Tibial nerve (tissue), 4 donors: Measurements from ENCODE around the gene KCNMA1.

Experiments
- EP300 ChIP-seq, 2 donors: sonication (generic); formaldehyde crosslinking; IDR thresholded peaks; one replicate each; pipeline ENCODE4 v1.6.1; 2017; ENCODE audit warnings: antibody characterized with exemption in 2 of 2, mild to moderate bottlenecking in 1 of 2
- POLR2A ChIP-seq, 2 donors: fragments of 450-650 bp; IDR thresholded peaks; one replicate each; pipeline ENCODE4 v1.6.1; 2017; ENCODE audit warnings: antibody characterized with exemption in 2 of 2, mild to moderate bottlenecking in 2 of 2, moderate library complexity in 2 of 2
- TF ChIP-seq, protein P1 (sequence below), 5 experiments: fragments of 200-600 bp in 3 of 5; fragments of 450-650 bp in 2 of 5; sonication (generic) in 3 of 5; IDR thresholded peaks; one replicate each; pipeline ENCODE4 v1.5.1; 2016 to 2019; ENCODE audit warnings: antibody characterized with exemption in 5 of 5, mild to moderate bottlenecking in 3 of 5, moderate library complexity in 2 of 5

DNA sequence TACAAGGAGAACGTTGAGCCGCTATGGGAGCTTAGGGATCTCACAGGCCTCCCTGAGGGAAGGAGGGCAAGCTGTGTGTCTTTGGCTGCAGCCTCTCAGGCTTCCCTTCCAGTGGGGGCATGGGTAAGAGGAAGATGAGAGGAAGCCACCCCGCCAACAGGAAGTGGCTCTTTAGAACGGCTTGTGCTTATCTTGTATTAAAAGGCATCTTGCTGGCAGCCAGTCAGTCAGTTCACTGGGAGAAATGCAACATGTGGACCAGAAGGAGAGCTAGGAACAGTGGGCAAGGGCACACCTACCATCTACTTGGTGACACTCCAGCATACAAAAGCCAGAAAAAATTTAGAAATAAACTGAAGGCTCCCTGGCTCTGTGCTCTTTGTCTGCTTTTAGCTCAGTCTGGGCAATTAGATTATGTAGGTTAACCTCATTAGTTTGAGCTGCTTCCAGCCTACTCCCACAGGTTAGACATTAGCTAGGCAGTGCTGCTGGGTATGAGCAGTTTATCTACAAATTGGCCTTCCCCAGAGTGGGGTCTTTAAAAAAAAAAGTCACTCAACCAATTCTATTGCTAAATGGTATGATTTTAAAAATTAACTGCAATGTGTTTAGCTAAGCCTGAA is 595.9 kb downstream of the KCNMA1 start:
- TF ChIP-seq, protein P1, sequence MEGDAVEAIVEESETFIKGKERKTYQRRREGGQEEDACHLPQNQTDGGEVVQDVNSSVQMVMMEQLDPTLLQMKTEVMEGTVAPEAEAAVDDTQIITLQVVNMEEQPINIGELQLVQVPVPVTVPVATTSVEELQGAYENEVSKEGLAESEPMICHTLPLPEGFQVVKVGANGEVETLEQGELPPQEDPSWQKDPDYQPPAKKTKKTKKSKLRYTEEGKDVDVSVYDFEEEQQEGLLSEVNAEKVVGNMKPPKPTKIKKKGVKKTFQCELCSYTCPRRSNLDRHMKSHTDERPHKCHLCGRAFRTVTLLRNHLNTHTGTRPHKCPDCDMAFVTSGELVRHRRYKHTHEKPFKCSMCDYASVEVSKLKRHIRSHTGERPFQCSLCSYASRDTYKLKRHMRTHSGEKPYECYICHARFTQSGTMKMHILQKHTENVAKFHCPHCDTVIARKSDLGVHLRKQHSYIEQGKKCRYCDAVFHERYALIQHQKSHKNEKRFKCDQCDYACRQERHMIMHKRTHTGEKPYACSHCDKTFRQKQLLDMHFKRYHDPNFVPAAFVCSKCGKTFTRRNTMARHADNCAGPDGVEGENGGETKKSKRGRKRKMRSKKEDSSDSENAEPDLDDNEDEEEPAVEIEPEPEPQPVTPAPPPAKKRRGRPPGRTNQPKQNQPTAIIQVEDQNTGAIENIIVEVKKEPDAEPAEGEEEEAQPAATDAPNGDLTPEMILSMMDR (IDR thresholded peaks at IDR 0.05), result no peak
- TF ChIP-seq EP300 (IDR thresholded peaks at IDR 0.05) (no peak), POLR2A (IDR thresholded peaks at IDR 0.05) (no peak)
